ENCODE data around the gene LIX1L. TPM values are rescaled to one million over a fixed set of nuclear protein-coding genes. Genes with fewer than 3 reads are reported as not detected.

The LIX1L gene
- total RNA-seq, 1 donor from 2014 or later, result 39.4 TPM

GRCh38 chr1:145982010-145982723, 24.4 kb upstream of the LIX1L start:
- intact Hi-C loops (cut with micrococcal nuclease), result no loop called here
- Mint-ChIP-seq H3K4me1 (ENCODE audit: low read depth) (peaks cover 47% of the 10 kb centered on the region), H3K36me3 (ENCODE audit: low read depth) (no peaks in the 10 kb centered on the region), H3K9me3 (no peaks in the 10 kb centered on the region), H3K4me3 (ENCODE audit: low read depth) (no peak overlapping the region), H3K27ac (peak overlapping the region; percentile 36), H3K27me3 (ENCODE audit: low read depth) (no peaks in the 10 kb centered on the region)
- DNase-seq (ENCODE audit: low spot score), result no peak

DNA sequence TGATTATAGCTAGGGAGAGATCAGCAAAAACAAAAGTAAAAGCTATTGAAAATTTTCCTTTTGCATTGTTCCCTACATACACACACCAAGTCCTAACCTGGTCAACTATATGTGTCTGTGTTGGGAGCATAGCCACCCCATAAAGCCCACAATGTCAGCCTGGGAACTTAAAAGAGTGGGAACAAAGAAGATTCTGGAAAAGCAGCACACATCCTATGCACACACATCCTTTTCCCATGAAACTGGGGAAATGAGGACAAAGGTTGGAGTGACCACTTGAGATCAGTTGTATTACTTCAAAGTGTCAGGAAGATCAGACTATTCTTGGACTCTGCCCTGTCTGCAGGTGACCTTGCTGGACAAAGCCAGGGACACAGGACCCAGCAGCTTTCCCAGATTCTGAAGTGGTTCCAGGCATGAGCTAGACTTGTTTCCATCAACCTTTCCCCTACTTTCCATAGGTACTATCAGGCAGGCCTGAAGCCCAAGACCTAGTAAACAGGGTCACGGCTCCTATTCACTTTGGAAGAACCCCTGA, 22.7 kb upstream of the LIX1L start:
- H3K27me3 Mint-ChIP-seq (ENCODE audit: low read depth), result no peaks in the 10 kb centered on the region
- H3K9me3 Mint-ChIP-seq, result no peaks in the 10 kb centered on the region
- no peak for DNase-seq (ENCODE audit: low spot score)
- H3K36me3 Mint-ChIP-seq (ENCODE audit: low read depth), result no peaks in the 10 kb centered on the region
- intact Hi-C loops (cut with micrococcal nuclease), result no loop called here
- H3K27ac Mint-ChIP-seq, result no peak overlapping the region
- H3K4me1 Mint-ChIP-seq (ENCODE audit: low read depth), result peaks cover 41% of the 10 kb centered on the region
- H3K4me3 Mint-ChIP-seq (ENCODE audit: low read depth), result no peak overlapping the region

GRCh38 chr1:145979746-145980456, 22.1 kb upstream of the LIX1L start:
- no peak for DNase-seq (ENCODE audit: low spot score)
- no peaks in the 10 kb centered on the region for H3K27me3 Mint-ChIP-seq (ENCODE audit: low read depth)
- H3K36me3 Mint-ChIP-seq (ENCODE audit: low read depth), result no peaks in the 10 kb centered on the region
- no peaks in the 10 kb centered on the region for H3K9me3 Mint-ChIP-seq
- H3K4me3 Mint-ChIP-seq (ENCODE audit: low read depth), result no peak overlapping the region
- intact Hi-C loops (cut with micrococcal nuclease), result loop anchor here (1.0 kb wide), 4 partner anchors 14 to 55 kb away; partner anchors contain the start of genes ANKRD34A, POLR3GL and RBM8A
- no peak overlapping the region for H3K27ac Mint-ChIP-seq
- peaks cover 37% of the 10 kb centered on the region for H3K4me1 Mint-ChIP-seq (ENCODE audit: low read depth)

GRCh38 chr1:145978854-145979745, 21.3 kb upstream of the LIX1L start:
- Mint-ChIP-seq H3K4me3 (ENCODE audit: low read depth) (no peak overlapping the region), H3K27ac (no peak overlapping the region), H3K27me3 (ENCODE audit: low read depth) (no peaks in the 10 kb centered on the region), H3K9me3 (no peaks in the 10 kb centered on the region), H3K36me3 (ENCODE audit: low read depth) (no peaks in the 10 kb centered on the region), H3K4me1 (ENCODE audit: low read depth) (peaks cover 31% of the 10 kb centered on the region)
- peak; percentile 84 for DNase-seq (ENCODE audit: low spot score)
- intact Hi-C loops (cut with micrococcal nuclease), result loop anchor here (1.0 kb wide), 4 partner anchors 15 to 56 kb away; partner anchors contain the start of genes ANKRD34A, POLR3GL and RBM8A

DNA sequence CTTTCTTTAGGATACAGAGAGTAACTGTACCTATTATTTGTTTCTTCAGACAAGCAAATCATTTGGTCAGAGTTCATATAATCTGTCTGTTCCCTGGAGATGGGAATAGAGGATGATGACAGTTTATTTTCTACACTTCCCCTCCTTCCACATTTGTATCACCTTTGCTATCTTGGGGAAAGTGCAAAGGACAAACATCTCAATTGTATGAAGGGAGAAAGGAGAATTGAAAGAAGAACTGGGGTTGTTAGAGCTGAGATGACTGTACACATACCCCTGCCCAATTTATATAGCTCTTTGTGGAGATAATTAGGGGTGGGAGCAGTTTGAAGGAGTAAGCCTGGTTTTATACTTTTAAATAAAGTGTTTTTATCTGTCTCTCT, 20.6 kb upstream of the LIX1L start:
- no peak for DNase-seq (ENCODE audit: low spot score)
- Mint-ChIP-seq H3K4me1 (ENCODE audit: low read depth) (peaks cover 28% of the 10 kb centered on the region), H3K27me3 (ENCODE audit: low read depth) (no peaks in the 10 kb centered on the region)

GRCh38 chr1:145977486-145978470, 20.0 kb upstream of the LIX1L start:
- Mint-ChIP-seq H3K9me3 (no peaks in the 10 kb centered on the region), H3K36me3 (ENCODE audit: low read depth) (no peaks in the 10 kb centered on the region), H3K4me3 (ENCODE audit: low read depth) (peak overlapping the region; percentile 43), H3K27ac (no peak overlapping the region), H3K4me1 (ENCODE audit: low read depth) (peaks cover 22% of the 10 kb centered on the region), H3K27me3 (ENCODE audit: low read depth) (no peaks in the 10 kb centered on the region)
- DNase-seq (ENCODE audit: low spot score), result peak; percentile 60
- intact Hi-C loops (cut with micrococcal nuclease), result loop anchor here (1.0 kb wide), 2 partner anchors 30 to 36 kb away; no protein-coding TSS in a partner anchor

More for the DNA sequence above, 20.6 kb upstream of the LIX1L start:
- H3K27ac Mint-ChIP-seq, result no peak overlapping the region
- H3K4me3 Mint-ChIP-seq (ENCODE audit: low read depth), result peak overlapping the region; percentile 43
- H3K9me3 Mint-ChIP-seq, result no peaks in the 10 kb centered on the region
- H3K36me3 Mint-ChIP-seq (ENCODE audit: low read depth), result no peaks in the 10 kb centered on the region
- intact Hi-C loops (cut with micrococcal nuclease), result no loop called here

GRCh38 chr1:145977016-145977415, 19.2 kb upstream of the LIX1L start:
- DNase-seq (ENCODE audit: low spot score), result no peak
- Mint-ChIP-seq H3K27ac (no peak overlapping the region), H3K27me3 (ENCODE audit: low read depth) (no peaks in the 10 kb centered on the region), H3K4me3 (ENCODE audit: low read depth) (no peak overlapping the region), H3K4me1 (ENCODE audit: low read depth) (peaks cover 15% of the 10 kb centered on the region), H3K36me3 (ENCODE audit: low read depth) (no peaks in the 10 kb centered on the region), H3K9me3 (no peaks in the 10 kb centered on the region)
- intact Hi-C loops (cut with micrococcal nuclease), result loop anchor here (1.0 kb wide), 2 partner anchors 30 to 36 kb away; no protein-coding TSS in a partner anchor

DNA sequence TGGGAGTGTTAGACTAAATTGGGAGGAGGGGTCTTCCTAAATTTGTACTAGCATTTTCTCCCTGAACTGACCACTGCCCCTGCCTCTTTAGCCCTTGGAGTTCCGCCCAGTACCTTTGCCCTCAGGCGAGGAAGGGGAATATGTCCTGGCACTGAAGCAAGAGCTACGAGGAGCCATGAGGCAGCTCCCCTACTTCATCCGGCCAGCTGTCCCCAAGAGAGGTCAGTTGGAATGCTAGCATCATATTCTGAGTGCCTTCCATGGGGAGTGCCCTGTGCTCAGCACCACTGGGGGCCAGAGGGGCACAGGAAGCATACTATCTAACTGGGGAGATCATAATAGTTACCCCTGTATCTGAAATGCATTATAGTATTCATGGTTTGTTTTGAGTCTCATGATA, 17.4 kb upstream of the LIX1L start:
- no peaks in the 10 kb centered on the region for H3K27me3 Mint-ChIP-seq (ENCODE audit: low read depth)
- DNase-seq (ENCODE audit: low spot score), result no peak
- peaks cover 5% of the 10 kb centered on the region for H3K4me1 Mint-ChIP-seq (ENCODE audit: low read depth)
- peak overlapping the region; percentile 8 for H3K27ac Mint-ChIP-seq
- no peaks in the 10 kb centered on the region for H3K36me3 Mint-ChIP-seq (ENCODE audit: low read depth)
- no peak overlapping the region for H3K4me3 Mint-ChIP-seq (ENCODE audit: low read depth)
- no peaks in the 10 kb centered on the region for H3K9me3 Mint-ChIP-seq
- intact Hi-C loops (cut with micrococcal nuclease), result no loop called here

- H3K27ac Mint-ChIP-seq, result no peak overlapping the region
- H3K4me1 Mint-ChIP-seq (ENCODE audit: low read depth), result peaks cover 7% of the 10 kb centered on the region
- intact Hi-C loops (cut with micrococcal nuclease), result no loop called here
Measured at GRCh38 chr1:145974721-145975120, 16.9 kb upstream of the LIX1L start.

GRCh38 chr1:145972580-145972979, 14.8 kb upstream of the LIX1L start:
- intact Hi-C loops (cut with micrococcal nuclease), result no loop called here
- Mint-ChIP-seq H3K27me3 (ENCODE audit: low read depth) (no peaks in the 10 kb centered on the region), H3K36me3 (ENCODE audit: low read depth) (peaks cover 14% of the 10 kb centered on the region)

More at GRCh38 chr1:145974721-145975120, 16.9 kb upstream of the LIX1L start:
- Mint-ChIP-seq H3K9me3 (no peaks in the 10 kb centered on the region), H3K27me3 (ENCODE audit: low read depth) (no peaks in the 10 kb centered on the region), H3K36me3 (ENCODE audit: low read depth) (peaks cover 3% of the 10 kb centered on the region), H3K4me3 (ENCODE audit: low read depth) (no peak overlapping the region)
- no peak for DNase-seq (ENCODE audit: low spot score)

GRCh38 chr1:145967288-145967687, 9.5 kb upstream of the LIX1L start:
- no peaks in the 10 kb centered on the region for H3K27me3 Mint-ChIP-seq (ENCODE audit: low read depth)
- intact Hi-C loops (cut with micrococcal nuclease), result no loop called here
- H3K27ac Mint-ChIP-seq, result no peak overlapping the region
- H3K36me3 Mint-ChIP-seq (ENCODE audit: low read depth), result peaks cover 22% of the 10 kb centered on the region
- H3K4me1 Mint-ChIP-seq (ENCODE audit: low read depth), result peaks cover 27% of the 10 kb centered on the region
- no peak overlapping the region for H3K4me3 Mint-ChIP-seq (ENCODE audit: low read depth)
- no peak for DNase-seq (ENCODE audit: low spot score)
- H3K9me3 Mint-ChIP-seq, result peaks cover 15% of the 10 kb centered on the region

More at GRCh38 chr1:145972580-145972979, 14.8 kb upstream of the LIX1L start:
- no peak for DNase-seq (ENCODE audit: low spot score)
- peaks cover 7% of the 10 kb centered on the region for H3K4me1 Mint-ChIP-seq (ENCODE audit: low read depth)
- H3K9me3 Mint-ChIP-seq, result peaks cover 7% of the 10 kb centered on the region
- H3K4me3 Mint-ChIP-seq (ENCODE audit: low read depth), result no peak overlapping the region
- H3K27ac Mint-ChIP-seq, result no peak overlapping the region

Measured in activated T-helper 2 cell treated with anti-CD3 and anti-CD28 coated beads, Interferon-gamma antibody, Interleukin-2, Interleukin-4, amounts not matched to agents 10 μg/mL and 5 μg/mL and 100 μg/mL, durations not matched to agents 14 hours and 24 hours and 36 hours (primary cell).